GM18505 (cell line): Measurements from ENCODE around the gene RRBP1.

Source experiments
- ATAC-seq: cut with Tn5 transposase; IDR thresholded peaks from one replicate; pipeline ENCODE4 v1.9.1; 2021; ENCODE audit not compliant: unreplicated experiment
- POLR2A ChIP-seq: IDR thresholded peaks from 4 replicates; pipeline ENCODE4 v1.6.1; 2011; ENCODE audit warnings: borderline replicate concordance; ENCODE audit not compliant: insufficient read depth, insufficient read length; ENCODE audit errors: extremely low read depth

The RRBP1 gene

DNA sequence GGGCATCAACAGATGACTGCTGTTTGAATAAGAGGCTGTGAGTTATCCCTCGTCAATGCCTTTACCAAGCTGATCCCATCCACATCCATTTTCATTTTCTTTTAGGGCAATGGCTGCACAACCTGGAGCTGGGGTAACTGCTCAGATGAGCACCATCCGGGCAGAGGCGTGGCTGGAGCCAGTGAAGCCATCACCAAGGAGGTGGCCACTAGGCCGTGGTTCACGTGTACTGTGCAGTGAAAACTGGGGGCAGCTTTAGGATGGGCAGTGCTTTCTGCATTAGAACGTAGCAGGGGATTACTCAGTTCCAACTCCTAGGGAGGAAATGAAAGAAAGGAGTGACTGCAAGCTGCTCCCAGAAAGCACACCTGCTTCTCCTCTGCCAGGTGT, 51.2 kb downstream of the RRBP1 start:
- no peak for TF ChIP-seq POLR2A
- ATAC-seq, result no peak

DNA sequence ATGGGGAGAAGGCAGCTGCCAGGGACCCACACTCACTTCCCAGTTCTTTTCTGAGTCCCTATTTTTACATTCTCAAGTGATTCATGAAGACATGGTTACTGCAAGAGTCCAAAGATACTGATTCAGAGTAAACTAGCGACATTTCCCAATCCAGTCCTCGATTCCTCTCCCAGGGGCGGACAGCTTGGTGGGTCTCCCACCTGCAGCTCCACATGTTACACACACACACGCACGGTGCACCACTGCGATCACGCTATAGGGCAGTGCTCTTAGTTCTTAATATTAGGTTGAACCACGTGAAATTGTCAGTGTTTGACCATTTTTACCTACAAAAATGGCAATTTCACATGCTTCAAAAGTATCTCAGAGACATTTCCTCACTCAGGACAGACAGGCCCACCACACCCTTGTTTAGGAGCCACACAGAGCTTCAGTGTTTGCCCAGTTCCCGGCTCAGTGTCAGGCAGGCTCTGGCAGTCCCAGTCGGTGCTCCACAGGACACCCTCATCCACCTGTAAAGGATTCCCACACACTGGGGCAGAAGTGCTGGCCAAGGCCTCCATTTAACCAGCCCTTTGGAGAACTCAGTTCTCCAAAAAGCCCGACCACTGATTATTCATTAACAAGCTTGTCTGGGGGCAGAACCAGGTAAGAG, 51.8 kb downstream of the RRBP1 start:
- no peak for ATAC-seq

DNA sequence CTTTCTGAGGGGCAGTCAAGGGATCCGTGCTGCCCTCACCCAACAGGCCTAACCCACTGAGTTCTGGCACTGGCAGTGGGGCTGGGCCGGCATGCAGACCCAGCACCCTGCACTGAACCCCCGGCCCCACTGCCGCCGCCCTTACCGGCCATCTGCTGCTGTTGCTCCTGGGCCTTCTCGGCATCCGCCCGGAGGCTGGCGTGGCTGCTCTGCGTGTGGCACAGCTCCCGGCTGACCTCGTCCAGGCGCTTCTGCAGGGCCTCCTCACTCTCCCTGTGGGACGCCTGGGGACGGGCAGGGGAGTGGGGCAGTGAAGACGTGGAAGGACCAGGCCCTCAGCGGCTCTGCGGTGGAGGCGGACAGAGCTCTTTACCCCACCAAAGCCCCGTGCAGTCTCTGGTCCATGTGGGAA, 52.4 kb downstream of the RRBP1 start:
- no peak for TF ChIP-seq POLR2A
- no peak for ATAC-seq

More for the DNA sequence above, 51.8 kb downstream of the RRBP1 start:
- no peak for TF ChIP-seq POLR2A

DNA sequence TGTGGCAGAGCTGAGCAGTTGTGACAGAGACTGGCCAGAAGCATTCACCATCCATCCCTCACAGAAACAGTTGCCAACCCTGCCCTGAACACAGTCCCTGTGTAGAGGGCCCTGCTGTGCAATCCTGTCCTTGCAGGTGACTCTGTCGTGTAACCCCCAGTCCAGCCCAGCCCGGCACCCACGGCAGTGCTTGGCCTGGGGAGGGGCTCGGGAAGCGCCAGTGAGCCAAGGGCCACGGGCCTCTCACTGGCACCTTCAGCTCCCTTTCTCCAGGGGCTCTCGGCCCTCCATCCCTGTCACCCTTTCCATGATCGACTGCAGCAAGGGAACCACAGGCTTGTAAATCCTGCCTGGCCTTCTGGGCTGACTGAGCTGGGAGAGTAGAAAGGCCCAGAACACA, 53.0 kb downstream of the RRBP1 start:
- ATAC-seq, result no peak
- no peak for TF ChIP-seq POLR2A

DNA sequence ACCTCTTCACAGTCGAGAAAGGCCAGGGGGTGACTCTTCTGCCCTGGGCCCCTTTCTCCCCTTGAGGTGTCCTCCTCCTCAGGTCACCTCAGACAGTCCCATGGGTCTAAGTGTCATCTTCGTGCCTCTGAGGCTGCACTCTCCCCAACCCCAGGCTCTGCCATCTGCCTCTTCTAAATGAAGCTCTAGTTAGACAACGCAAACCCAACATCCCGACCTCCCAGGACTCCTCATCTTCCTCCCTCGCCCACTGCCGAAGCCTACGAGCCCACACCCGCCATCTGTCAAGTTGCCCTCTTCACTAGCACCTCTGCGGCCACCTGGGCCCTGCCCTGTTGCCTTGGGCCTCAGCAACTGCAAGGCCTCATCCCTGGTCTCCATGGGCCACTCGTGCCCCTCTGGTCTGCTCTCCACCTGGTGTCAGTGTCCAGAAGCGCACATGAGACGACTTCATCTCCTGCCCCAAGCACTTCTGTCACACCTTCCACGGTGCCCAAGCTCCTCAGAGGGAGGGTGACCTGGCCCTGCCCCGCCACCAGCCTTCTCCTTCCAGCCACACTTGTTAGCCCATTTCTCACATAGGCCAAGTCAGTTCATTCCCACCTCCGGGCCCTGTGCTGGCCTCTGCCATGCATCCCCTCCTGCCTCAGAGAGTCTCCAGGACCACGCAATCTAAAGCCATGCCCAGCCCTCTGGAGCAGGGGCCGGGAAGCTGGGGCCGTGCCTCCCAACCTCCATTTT, 53.8 kb downstream of the RRBP1 start:
- TF ChIP-seq POLR2A, result no peak
- no peak for ATAC-seq

DNA sequence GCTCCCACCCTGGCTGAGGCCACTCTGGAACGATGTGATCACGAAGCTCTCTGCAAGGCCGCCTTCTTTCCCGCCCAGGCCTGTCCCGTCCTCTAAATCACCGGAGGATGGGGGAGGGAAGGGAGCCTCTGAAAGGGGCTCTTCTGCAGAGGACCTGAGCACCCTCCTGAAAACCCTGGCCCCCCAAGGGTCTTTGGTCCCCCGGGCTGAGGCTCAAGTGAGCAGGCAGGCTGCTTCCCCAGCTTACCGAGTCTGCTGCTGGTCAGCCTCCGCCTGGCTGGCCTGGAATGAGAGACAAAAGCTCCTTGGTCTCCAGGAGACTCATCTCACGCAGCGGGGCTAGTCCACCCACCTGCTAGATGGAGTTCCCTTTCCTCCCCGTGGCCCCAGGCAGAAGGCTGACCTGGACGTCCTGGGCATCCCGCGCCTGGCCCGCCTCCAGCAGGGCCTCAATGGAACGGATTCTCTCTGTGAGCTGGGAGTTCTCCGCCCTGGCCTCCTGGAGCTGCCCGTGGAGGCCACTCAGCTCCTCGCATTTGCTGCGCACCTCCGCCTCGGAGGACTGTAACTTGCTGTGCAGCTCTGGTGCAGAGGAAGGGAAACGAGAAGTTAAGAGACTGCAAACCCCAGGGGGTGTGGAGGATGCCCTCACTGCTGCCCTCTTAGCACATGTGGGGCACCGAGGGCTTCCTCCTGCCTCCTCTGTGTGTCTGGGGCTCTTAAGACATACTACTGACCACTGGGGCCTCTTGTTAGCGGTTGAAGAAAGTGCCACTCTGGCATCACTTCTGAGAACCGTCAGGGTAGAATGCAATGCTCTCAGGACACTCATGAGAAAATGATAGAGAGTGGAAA, 54.7 kb downstream of the RRBP1 start:
- ATAC-seq, result no peak
- no peak for TF ChIP-seq POLR2A

DNA sequence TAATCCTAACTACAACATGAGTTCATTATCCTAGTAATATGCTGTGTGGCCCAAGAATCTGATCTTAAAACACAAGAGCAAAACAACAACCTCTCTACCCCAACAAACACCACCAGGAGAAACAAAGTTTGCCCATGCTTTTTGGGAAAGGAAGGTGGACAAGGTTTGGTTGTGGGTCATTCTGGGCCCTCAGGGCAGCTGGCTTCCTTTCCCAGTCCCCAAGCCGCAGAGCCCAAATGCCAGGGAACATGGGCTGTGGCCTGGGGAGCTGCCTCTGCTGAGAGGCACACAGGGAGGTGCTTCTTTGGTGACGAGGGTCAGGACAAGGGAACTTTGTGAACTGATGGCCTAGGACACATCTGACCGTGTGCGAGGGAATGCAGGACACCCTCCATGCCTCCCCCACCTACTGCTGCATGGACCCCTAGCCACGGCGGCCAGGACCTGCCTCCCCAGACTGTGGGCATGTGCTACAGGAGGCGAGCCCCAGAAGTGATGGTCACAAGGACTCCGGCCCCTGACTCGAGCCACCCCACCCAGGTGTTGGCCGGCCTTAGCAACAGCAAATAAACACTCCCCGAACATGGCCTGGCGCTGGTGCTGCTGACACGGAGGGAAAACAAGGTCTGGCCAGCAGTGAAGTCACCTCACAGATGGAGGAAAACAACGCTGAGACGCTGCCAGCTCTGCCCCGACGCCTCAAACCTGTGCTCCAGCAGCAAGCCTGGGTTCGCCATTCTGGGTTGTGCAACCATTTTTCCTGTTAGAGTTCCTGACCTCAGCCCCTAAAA, 55.6 kb downstream of the RRBP1 start:
- no peak for ATAC-seq
- no peak for TF ChIP-seq POLR2A

DNA sequence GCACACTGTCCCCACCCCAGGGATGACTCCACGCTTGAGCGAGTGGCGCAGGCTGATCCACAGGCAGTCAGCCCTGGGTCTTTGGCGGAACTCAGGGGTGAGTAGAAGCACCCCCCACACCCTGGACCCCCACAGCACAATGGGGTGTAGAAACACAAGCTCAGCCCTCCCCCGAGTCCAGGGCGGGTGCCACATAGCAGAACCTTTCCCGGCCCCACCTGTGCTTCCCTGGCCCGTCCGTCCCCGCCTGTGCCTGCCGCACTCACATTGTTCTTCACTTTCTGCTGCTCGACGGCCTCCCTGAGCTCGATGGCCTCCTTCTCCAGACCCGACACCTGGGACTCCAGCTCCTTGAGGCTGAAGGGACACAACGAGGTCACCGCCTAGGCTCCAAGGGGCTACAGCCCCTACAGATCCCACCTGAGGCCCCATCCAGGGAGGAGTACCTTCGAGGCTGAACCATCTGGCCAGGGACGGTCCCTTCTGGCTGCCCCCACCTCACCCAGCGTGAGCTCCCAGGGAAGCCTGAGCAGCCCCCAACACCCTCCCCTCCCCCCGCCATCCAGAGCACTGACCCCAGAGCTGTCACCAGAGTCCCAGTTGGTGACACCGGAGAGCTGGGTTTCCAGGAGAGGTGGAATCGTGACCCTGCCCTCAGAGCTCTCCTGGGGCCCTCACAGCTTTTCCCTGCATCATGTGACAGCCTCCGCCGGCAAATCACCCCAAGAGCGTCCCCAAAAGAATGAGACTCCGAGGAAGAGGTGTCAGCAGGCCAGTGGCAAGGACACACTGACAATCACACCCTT, 56.6 kb downstream of the RRBP1 start:
- no peak for TF ChIP-seq POLR2A
- no peak for ATAC-seq

DNA sequence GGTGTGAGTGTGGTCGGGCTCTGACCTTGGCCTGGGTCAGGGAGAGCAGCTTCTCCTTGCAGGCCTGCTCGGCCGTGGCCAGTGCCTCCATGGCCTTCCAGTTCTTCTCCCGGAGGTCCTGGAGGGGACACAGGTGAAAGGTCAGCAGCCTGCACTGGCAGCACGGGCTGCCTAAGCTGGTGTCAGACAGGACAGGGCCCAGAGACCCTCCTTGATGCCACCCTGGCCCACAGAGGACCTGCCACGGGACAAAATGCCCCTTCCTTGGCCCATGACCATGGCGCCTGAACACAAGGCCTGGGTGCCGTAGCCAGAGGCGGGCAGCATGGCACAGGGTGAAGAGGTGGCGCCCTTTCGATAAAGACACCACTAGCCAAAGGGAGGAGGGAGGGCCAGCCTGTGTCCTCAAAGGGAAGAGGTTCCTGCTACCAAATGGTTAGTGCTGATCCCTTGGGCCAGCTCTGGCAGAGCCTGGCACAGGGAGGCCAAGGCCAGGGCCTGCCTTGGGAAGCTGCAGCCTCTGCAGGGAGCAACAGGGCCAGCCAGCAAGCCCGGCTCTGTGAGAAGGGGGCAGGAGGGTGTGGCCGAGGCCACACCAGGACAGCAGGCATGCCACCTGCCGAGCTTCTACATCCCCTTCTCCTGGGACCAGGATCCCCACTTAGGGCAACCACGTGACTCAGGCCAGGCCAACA, 57.3 kb downstream of the RRBP1 start:
- no peak for ATAC-seq
- no peak for TF ChIP-seq POLR2A

DNA sequence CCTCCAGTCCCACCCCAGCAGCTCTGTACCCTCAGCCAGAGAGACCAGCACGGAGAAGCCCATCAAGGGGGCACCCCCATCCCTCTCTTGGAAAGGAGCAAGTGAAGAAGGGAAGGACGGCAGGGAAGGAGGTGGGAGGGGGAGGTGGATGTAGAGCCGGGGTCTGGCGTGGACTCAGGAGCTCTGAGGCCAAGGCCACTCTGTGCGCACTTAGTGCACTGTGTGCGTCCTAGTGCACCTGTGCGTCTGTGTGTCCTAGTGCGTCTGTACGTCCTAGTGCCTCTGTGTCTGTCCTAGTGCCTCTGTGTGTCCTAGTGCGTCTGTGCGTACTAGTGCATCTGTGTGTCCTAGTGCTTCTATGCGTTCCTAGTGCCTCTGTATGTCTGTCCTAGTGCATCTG, 58.0 kb downstream of the RRBP1 start:
- no peak for TF ChIP-seq POLR2A
- ATAC-seq, result no peak

DNA sequence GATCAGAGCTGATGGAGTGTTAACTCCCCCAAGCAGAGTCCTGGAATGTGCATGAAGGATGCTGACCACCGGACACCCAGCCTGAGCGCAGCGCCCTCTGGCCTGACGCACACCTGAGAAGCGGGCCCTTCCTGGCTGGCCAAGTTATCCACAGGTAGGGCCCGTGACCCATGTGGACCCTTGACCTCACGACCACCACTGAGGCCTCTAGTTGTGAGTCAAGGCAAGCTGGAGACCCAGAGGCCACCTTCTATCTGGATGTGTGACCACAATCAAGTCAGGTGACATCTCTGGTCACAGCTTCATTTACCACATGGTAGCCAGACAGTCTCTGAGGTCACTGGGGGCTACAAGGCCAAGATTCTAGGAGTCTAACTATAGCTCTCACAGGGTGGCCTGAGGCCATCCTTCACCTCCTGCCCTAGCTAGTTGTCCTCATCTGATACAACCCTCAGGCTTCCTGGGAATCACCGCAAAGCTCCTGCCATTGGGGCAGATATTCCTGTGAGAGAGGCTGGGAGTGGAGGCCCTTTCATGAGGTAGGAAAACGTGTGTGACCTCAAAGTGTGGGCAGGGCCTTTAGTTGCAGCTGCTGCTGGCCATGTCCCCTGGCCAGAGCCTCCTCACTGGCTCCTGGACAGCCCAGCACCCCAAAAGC, 59.1 kb downstream of the RRBP1 start:
- ATAC-seq, result no peak

DNA sequence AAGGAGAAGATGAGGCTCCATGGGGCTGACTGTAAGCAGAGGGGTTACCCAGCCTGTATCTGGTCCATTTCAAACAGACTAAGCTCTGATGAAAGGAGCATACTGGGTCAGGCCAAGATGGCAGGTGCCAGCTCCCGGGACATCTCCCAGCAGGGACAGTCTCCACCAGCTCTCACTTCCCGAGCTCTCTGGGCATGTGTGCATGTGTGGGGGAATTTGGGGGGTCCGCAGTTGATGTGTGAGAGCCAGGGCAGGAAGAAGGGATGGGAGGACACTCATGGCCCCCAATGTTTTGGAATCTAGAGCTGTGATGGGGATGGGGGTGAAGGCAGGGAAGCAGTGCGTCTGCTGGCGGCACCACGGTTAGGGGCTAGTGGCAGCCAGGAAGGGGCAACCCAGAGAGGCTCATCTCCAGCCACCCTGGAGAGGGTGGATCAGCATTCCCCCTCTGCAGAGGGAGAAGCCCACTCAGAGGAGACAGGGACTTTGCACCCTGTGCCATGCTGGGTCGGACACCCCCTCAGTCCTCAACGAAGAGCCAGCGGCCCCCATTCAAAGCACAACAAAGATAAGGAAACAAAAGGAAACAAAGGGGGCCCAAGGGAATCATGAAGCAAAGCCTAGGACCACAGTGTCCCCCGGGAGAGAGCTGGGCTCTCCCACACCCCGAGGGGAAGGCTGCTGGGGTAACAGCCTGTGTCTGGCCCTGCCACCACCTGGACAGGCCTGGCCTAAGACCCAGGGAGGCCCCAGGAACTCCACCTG, 59.8 kb downstream of the RRBP1 start:
- TF ChIP-seq POLR2A, result no peak
- ATAC-seq, result no peak

More for the DNA sequence above, 59.1 kb downstream of the RRBP1 start:
- no peak for TF ChIP-seq POLR2A
